A549 (cell line): ENCODE results near the gene RFLNA. TPM values are rescaled to one million over a fixed set of nuclear protein-coding genes. Genes with fewer than 3 reads are reported as not detected.

ENCODE experiments used
- ATAC-seq, 2 experiments: fragments of 200-7000 bp in 1 of 2; fragments of >200 bp in 1 of 2; cut with Nextera tagmentation in 1 of 2; cut with Tn5 transposase in 1 of 2; 3 replicates each; pipeline versions ENCODE4 v1.8.0 to v1.9.1; 2018 to 2020; ENCODE audit warnings: mild to moderate bottlenecking in 1 of 2, moderate library complexity in 1 of 2
- CTCF ChIA-PET: fragments of 300-600 bp; sonication (Branson Sonifier 250); formaldehyde crosslinking; extraction: SDS; loops from one replicate; lab custom pipeline; 2021; ENCODE audit warnings: antibody characterized with exemption, inconsistent platforms; lab: Yijun Ruan, JAX
- POLR2A ChIA-PET: fragments of 350-600 bp; formaldehyde crosslinking; extraction: SDS; loops from one replicate; lab custom pipeline; 2021; ENCODE audit warnings: antibody characterized with exemption, inconsistent platforms; lab: Yijun Ruan, JAX
- DNase-seq, 2 experiments: peaks; one replicate each; pipeline versions ENCODE4 v3.0.0 to v3.0.0-alpha.2; 2011 to 2016; ENCODE audit warnings: low read depth in 1 of 2, low spot score in 1 of 2
- FAIRE-seq: peaks from 2 replicates; lab custom pipeline; 2011; peaks lifted over from hg19 to GRCh38; lab: Jason Lieb, UNC
- H3K27ac ChIP-seq, 2 experiments: fragments of >200 bp; sonication (Bioruptor Twin); formaldehyde crosslinking; 3 replicates each; pipeline ENCODE4 v1.5.1; 2016 to 2017
- H3K4me1 ChIP-seq: fragments of >200 bp; sonication (Bioruptor Twin); formaldehyde crosslinking; 3 replicates; pipeline ENCODE4 v1.6.1; 2016
- H3K4me2 ChIP-seq: fragments of >200 bp; sonication (Bioruptor Twin); formaldehyde crosslinking; 3 replicates; pipeline ENCODE4 v1.6.1; 2016
- H3K4me3 ChIP-seq: fragments of >200 bp; sonication (Bioruptor Twin); formaldehyde crosslinking; 3 replicates; pipeline ENCODE4 v1.5.1; 2016
- H3K9me3 ChIP-seq: fragments of >200 bp; sonication (Bioruptor Twin); formaldehyde crosslinking; 3 replicates; pipeline ENCODE4 v1.6.1; 2016
- CHD4 ChIP-seq: fragments of 200-600 bp; sonication (generic); IDR thresholded peaks from 2 replicates; pipeline ENCODE4 v1.6.1; 2016; ENCODE audit warnings: antibody characterized with exemption, mild to moderate bottlenecking, borderline replicate concordance
- EHF ChIP-seq: fragments of 250-450 bp; sonication (Bioruptor Pico); IDR thresholded peaks from 2 replicates; pipeline ENCODE4 v1.5.0; 2020; ENCODE audit warnings: mild to moderate bottlenecking
- EP300 ChIP-seq, 2 experiments: fragments of >200 bp; sonication (Bioruptor Twin); formaldehyde crosslinking; IDR thresholded peaks; 2 replicates in 1 of 2; 3 replicates in 1 of 2; pipeline ENCODE4 v1.6.1; 2016 to 2017
- HEYL ChIP-seq: fragments of 250-450 bp; sonication (Bioruptor Pico); IDR thresholded peaks from 2 replicates; pipeline ENCODE4 v1.8.0; 2021; ENCODE audit warnings: mild to moderate bottlenecking, moderate library complexity
- HOXA7 ChIP-seq: fragments of 250-450 bp; sonication (Bioruptor Pico); IDR thresholded peaks from 2 replicates; pipeline ENCODE4 v1.5.0; 2020; ENCODE audit warnings: mild to moderate bottlenecking, moderate library complexity
- HOXB5 ChIP-seq: fragments of 250-450 bp; sonication (Bioruptor Pico); IDR thresholded peaks from 2 replicates; pipeline ENCODE4 v1.5.0; 2020; ENCODE audit warnings: mild to moderate bottlenecking, moderate library complexity
- KDM1A ChIP-seq: fragments of 200-600 bp; sonication (generic); IDR thresholded peaks from 2 replicates; pipeline ENCODE4 v1.6.1; 2016; ENCODE audit warnings: low read depth, mild to moderate bottlenecking
- MYC ChIP-seq: IDR thresholded peaks from 2 replicates; pipeline ENCODE4 v1.6.1; 2012; ENCODE audit warnings: mild to moderate bottlenecking, inconsistent platforms, low read length, improper control_type of control experiment, borderline replicate concordance
- NPAS2 ChIP-seq: fragments of 250-450 bp; sonication (Bioruptor Pico); IDR thresholded peaks from 2 replicates; pipeline ENCODE4 v1.8.0; 2022; ENCODE audit warnings: mild to moderate bottlenecking, moderate library complexity, borderline replicate concordance
- RCOR1 ChIP-seq: fragments of 150-350 bp; IDR thresholded peaks from 2 replicates; pipeline ENCODE4 v1.6.1; 2014; ENCODE audit warnings: antibody characterized with exemption, low read length, low read depth
- SMC3 ChIP-seq: fragments of >200 bp; sonication (Bioruptor Twin); formaldehyde crosslinking; IDR thresholded peaks from 3 replicates; pipeline ENCODE4 v1.6.1; 2018; ENCODE audit warnings: inconsistent platforms
- ZNF302 ChIP-seq: fragments of 250-450 bp; sonication (Bioruptor Pico); IDR thresholded peaks from 2 replicates; pipeline ENCODE4 v1.9.0; 2021; ENCODE audit warnings: inconsistent platforms, mild to moderate bottlenecking, moderate library complexity
- WGBS: methylation state at CpG from one replicate; pipeline ENCODE4 v1.1.6; 2017; ENCODE audit errors: missing lambda C conversion rate; 5-methylcytosine and 5-hydroxymethylcytosine counted together
- polyA plus RNA-seq, 4 experiments: library from polyadenylated mRNA; depleted of rRNA in 3 of 4; stranded (reverse); fragments of >200 nt; fragmentation: RNase III in 1 of 4; extraction: RNeasy Plus Mini Kit Qiagen cat#74134 plus additional on column Dnase treatment in 1 of 4; gene quantifications; 2 replicates in 3 of 4; 3 replicates in 1 of 4; pipeline ENCODE4 v1.2.3, GENCODE V29; 2011 to 2017
- TF ChIP-seq, protein P1 (sequence below): IDR thresholded peaks from 2 replicates; pipeline ENCODE4 v1.6.1; 2012
- TF ChIP-seq, protein P2 (sequence below): IDR thresholded peaks from 2 replicates; pipeline ENCODE4 v1.6.1; 2012; ENCODE audit warnings: low read depth, borderline replicate concordance
- TF ChIP-seq, protein P3 (sequence below): IDR thresholded peaks from 2 replicates; pipeline ENCODE4 v1.6.1; 2012
- TF ChIP-seq, protein P4 (sequence below): fragments of 250-450 bp; sonication (Bioruptor Pico); IDR thresholded peaks from 2 replicates; pipeline ENCODE4 v1.5.0; 2020; ENCODE audit warnings: low read depth, mild to moderate bottlenecking, moderate library complexity
- TF ChIP-seq, protein P5 (sequence below): fragments of >200 bp; sonication (Bioruptor Twin); formaldehyde crosslinking; IDR thresholded peaks from 3 replicates; pipeline ENCODE4 v1.6.1; 2016
- TF ChIP-seq, protein P6 (sequence below): fragments of >200 bp; sonication (Bioruptor Twin); formaldehyde crosslinking; IDR thresholded peaks from 2 replicates; pipeline ENCODE4 v1.6.1; 2016

RFLNA gene
- polyA plus RNA-seq, 2 of the 4 experiments (the other 2 are of a cell fraction): not detected

DNA sequence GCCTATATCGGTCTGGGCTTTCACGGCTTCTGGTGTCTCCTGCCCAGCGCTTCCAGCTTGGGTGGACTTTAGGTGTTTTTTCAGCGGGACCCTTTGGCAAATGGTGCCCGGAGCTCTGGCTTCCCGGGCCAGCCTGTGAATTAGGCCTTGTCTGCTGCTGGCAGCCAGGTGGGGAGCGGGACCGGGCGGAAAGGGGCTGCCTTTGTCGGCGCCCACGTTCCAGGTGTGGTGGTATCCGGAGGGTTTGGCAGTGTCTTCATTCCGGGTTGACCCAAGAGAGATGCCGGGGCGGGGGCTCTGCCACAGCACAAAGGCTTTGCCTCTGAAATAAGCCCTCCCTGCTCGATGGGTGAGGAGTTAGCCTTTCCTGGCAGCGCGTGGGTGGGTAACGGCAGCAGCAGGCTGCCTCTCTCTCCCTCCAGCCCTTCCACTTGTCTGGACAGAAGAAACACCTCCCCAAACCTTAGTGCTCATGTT, 9.5 kb downstream of the RFLNA start (continued):
- no peak for TF ChIP-seq EHF (CRISPR knock-in tag)
- TF ChIP-seq, protein P1, sequence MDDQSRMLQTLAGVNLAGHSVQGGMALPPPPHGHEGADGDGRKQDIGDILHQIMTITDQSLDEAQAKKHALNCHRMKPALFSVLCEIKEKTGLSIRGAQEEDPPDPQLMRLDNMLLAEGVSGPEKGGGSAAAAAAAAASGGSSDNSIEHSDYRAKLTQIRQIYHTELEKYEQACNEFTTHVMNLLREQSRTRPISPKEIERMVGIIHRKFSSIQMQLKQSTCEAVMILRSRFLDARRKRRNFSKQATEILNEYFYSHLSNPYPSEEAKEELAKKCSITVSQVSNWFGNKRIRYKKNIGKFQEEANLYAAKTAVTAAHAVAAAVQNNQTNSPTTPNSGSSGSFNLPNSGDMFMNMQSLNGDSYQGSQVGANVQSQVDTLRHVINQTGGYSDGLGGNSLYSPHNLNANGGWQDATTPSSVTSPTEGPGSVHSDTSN: no peak
- TF ChIP-seq, all 56 proteins: peak for 0

DNA sequence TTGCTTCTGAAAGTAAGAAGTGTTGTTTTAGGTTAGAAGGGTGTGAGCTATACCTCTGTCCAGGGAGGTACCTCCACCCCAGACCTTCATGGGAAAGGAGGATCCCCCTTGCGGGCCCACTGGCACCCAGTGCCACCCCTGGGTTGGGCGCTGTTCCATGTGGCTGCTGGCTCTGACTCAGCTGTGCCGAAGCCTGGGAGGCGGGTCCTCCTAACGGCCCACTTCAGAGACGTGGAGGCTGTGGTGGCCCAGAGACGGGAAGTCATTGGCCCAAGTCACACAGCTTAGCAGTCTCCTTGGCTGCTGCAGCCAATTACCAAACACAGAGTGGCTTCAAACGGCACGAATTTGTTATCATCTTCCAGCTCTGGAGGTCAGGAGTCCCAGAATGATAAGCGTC, 10.2 kb downstream of the RFLNA start:
- Histone ChIP-seq H3K9me3 (no peaks in the 10 kb centered on the region; the same call in 2 of the 3 replicates), H3K4me1 (no peaks in the 10 kb centered on the region), H3K4me3 (no peak overlapping the region), H3K4me2 (no peak overlapping the region), H3K27ac (no peak overlapping the region)
- 52% methylated on average over 10 of the region's 10 CpGs for WGBS
- ChIA-PET CTCF (interaction anchor here (1.0 to 2.6 kb wide), 5 partner anchors 17 to 467 kb away, joined by 3 to 9 read pairs (median 4); no protein-coding TSS in a partner anchor), POLR2A (no interaction called here)
- no peak for ATAC-seq
- TF ChIP-seq NPAS2 (CRISPR knock-in tag): no peak
- TF ChIP-seq, protein P2, sequence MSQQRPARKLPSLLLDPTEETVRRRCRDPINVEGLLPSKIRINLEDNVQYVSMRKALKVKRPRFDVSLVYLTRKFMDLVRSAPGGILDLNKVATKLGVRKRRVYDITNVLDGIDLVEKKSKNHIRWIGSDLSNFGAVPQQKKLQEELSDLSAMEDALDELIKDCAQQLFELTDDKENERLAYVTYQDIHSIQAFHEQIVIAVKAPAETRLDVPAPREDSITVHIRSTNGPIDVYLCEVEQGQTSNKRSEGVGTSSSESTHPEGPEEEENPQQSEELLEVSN: no peak
- TF ChIP-seq, protein P3, sequence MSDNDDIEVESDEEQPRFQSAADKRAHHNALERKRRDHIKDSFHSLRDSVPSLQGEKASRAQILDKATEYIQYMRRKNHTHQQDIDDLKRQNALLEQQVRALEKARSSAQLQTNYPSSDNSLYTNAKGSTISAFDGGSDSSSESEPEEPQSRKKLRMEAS: no peak
- no peak for TF ChIP-seq EP300 (IDR thresholded peaks at IDR 0.05)
- no peak for TF ChIP-seq HOXA7 (CRISPR knock-in tag)
- no peak for TF ChIP-seq SMC3
- TF ChIP-seq, protein P4, sequence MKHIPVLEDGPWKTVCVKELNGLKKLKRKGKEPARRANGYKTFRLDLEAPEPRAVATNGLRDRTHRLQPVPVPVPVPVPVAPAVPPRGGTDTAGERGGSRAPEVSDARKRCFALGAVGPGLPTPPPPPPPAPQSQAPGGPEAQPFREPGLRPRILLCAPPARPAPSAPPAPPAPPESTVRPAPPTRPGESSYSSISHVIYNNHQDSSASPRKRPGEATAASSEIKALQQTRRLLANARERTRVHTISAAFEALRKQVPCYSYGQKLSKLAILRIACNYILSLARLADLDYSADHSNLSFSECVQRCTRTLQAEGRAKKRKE (CRISPR knock-in tag): no peak
- TF ChIP-seq HEYL (CRISPR knock-in tag): no peak
- TF ChIP-seq MYC: no peak
- TF ChIP-seq, protein P5, sequence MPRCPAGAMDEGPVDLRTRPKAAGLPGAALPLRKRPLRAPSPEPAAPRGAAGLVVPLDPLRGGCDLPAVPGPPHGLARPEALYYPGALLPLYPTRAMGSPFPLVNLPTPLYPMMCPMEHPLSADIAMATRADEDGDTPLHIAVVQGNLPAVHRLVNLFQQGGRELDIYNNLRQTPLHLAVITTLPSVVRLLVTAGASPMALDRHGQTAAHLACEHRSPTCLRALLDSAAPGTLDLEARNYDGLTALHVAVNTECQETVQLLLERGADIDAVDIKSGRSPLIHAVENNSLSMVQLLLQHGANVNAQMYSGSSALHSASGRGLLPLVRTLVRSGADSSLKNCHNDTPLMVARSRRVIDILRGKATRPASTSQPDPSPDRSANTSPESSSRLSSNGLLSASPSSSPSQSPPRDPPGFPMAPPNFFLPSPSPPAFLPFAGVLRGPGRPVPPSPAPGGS: no peak
- TF ChIP-seq ZNF302 (CRISPR knock-in tag): no peak
- TF ChIP-seq KDM1A: no peak
- TF ChIP-seq, protein P1: no peak
- TF ChIP-seq, protein P6, sequence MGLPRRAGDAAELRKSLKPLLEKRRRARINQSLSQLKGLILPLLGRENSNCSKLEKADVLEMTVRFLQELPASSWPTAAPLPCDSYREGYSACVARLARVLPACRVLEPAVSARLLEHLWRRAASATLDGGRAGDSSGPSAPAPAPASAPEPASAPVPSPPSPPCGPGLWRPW: no peak
- no peak for TF ChIP-seq HOXB5 (CRISPR knock-in tag)
- TF ChIP-seq EHF (CRISPR knock-in tag): no peak
- TF ChIP-seq CHD4: no peak
- TF ChIP-seq RCOR1: no peak
- no peak for FAIRE-seq
- no peak for DNase-seq
